ENCODE measurements around the gene SCRN2. TPM values are rescaled to one million over a fixed set of nuclear protein-coding genes. Genes with fewer than 3 reads are reported as not detected.

Gene SCRN2
- total and polyA plus RNA-seq, 2 donors (not counting 3 experiments of a cell fraction or from before 2014, with no cell fraction given): 31.7 to 48.9 TPM

- FAIRE-seq: no peak
- no peak for DNase-seq (ENCODE audit: low read depth, low spot score)
- H3K9ac ChIP-seq (replicated peaks; ENCODE audit: extremely low read depth, insufficient read depth, low read length): no peak overlapping the region
- no peak overlapping the region for H3K4me3 ChIP-seq (replicated peaks in 1 of 3; ENCODE audit: insufficient read depth in 1 of 3, low read depth in 1 of 3, low read length in 3 of 3)
- TF ChIP-seq EZH2 (IDR thresholded peaks at IDR 0.05; ENCODE audit: borderline replicate concordance, low read depth, low read length, severe bottlenecking) (no peak), MYC (IDR thresholded peaks at IDR 0.05; ENCODE audit: low read depth, low read length) (no peak), CTCF (IDR thresholded peaks at IDR 0.05; ENCODE audit: extremely low read depth in 1 of 2, insufficient read depth in 1 of 2, low read depth in 1 of 2, low read length in 2 of 2) (no peak), FOS (IDR thresholded peaks at IDR 0.05; ENCODE audit: borderline replicate concordance, insufficient read depth, low read length) (no peak), MAX (IDR thresholded peaks at IDR 0.05; ENCODE audit: insufficient read depth, insufficient read length) (no peak)
- no peaks in the 10 kb centered on the region for H3K27me3 ChIP-seq (ENCODE audit: control insufficient read depth in 2 of 2, insufficient read depth in 2 of 2, low read length in 2 of 2)
- H2AFZ ChIP-seq (ENCODE audit: low read depth, low read length): no peak overlapping the region
- dilution Hi-C loops (cut with MboI; ENCODE audit: extremely low pct_ligation_motif_present, low sequenced_read_pairs): no loop called here
- no TSS peak for BruUV-seq (replicated peaks)
- H3K79me2 ChIP-seq (ENCODE audit: control insufficient read depth, insufficient read depth, low read length): no peaks in the 10 kb centered on the region
- intact Hi-C loops (cut with micrococcal nuclease): no loop called here
- no peak overlapping the region for H3K27ac ChIP-seq (ENCODE audit: insufficient read depth, low read depth, low read length)
- no peaks in the 10 kb centered on the region for H3K9me1 ChIP-seq (replicated peaks; ENCODE audit: control insufficient read depth, extremely low read depth, insufficient read depth, low read length)
- no peaks in the 10 kb centered on the region for H3K9me3 ChIP-seq (replicated peaks; ENCODE audit: control insufficient read depth, insufficient read depth, low read length)
- H4K20me1 ChIP-seq (replicated peaks; ENCODE audit: control insufficient read depth, extremely low read depth, insufficient read depth, low read length): no peaks in the 10 kb centered on the region
- no peak overlapping the region for H3K4me2 ChIP-seq (ENCODE audit: insufficient read depth, low read length)
- POLR2A ChIA-PET: no interaction called here
- H3K4me1 ChIP-seq (ENCODE audit: control insufficient read depth, extremely low read depth, insufficient read depth, low read length): peaks cover 9% of the 10 kb centered on the region
- H3K36me3 ChIP-seq (ENCODE audit: control insufficient read depth in 2 of 2, extremely low read depth in 1 of 2, insufficient read depth in 2 of 2, low read length in 2 of 2): peaks cover 4 to 60% of the 10 kb centered on the region in 2 experiments
- CTCF ChIA-PET: interaction anchor here (1.0 kb wide), 1 partner anchor 78 kb away, joined by 4 read pairs; no protein-coding TSS in a partner anchor
Observed at GRCh38 chr17:47811709-47812108, 29.4 kb downstream of the SCRN2 start.

All from endothelial cell of umbilical vein (primary cell).